ENCODE measurements around the gene CBFA2T3. TPM values are rescaled to one million over a fixed set of nuclear protein-coding genes. Genes with fewer than 3 reads are reported as not detected.
A peak's percentile ranks its signal among the peaks of the same experiment; 100 is the strongest.

CBFA2T3 gene
- total and polyA plus RNA-seq, 2 of the 8 experiments (the other 6 are each of a cell fraction or from before 2014, with no cell fraction given): 0.51 to 1.3 TPM

- CTCF ChIA-PET (ENCODE audit: partially characterized antibody): no interaction called here
- no peak for TF ChIP-seq ATF3 (IDR thresholded peaks at IDR 0.05; ENCODE audit: insufficient read depth, low read depth, low read length)
- TF ChIP-seq RNF2 (IDR thresholded peaks at IDR 0.05; ENCODE audit: borderline replicate concordance, low read depth, low read length, missing control alignments, poor library complexity, severe bottlenecking): no peak
- no peak for TF ChIP-seq CHD1 (IDR thresholded peaks at IDR 0.05; ENCODE audit: low read depth, low read length)
- no peak for TF ChIP-seq SAP30 (IDR thresholded peaks at IDR 0.05; ENCODE audit: insufficient read depth, insufficient replicate concordance, low read length)
- no peak for TF ChIP-seq MAX (IDR thresholded peaks at IDR 0.05)
- TF ChIP-seq CHD2 (IDR thresholded peaks at IDR 0.05; ENCODE audit: low read length): no peak
- TF ChIP-seq EGR1 (IDR thresholded peaks at IDR 0.05; ENCODE audit: borderline replicate concordance, low read depth, low read length): no peak
- no peak for TF ChIP-seq RXRA (IDR thresholded peaks at IDR 0.05; ENCODE audit: insufficient read depth, low read depth, low read length)
- TF ChIP-seq BRCA1 (IDR thresholded peaks at IDR 0.05; ENCODE audit: low read depth, low read length): no peak
- no peak for TF ChIP-seq EP300 (IDR thresholded peaks at IDR 0.05; ENCODE audit: borderline replicate concordance in 1 of 2, low read depth in 2 of 2, low read length in 2 of 2)
- no peak for TF ChIP-seq KDM5A (IDR thresholded peaks at IDR 0.05; ENCODE audit: low read length)
Observed at GRCh38 chr16:88938119-88938776, 38.8 kb downstream of the CBFA2T3 start.

More at GRCh38 chr16:88938119-88938776, 38.8 kb downstream of the CBFA2T3 start:
- Histone ChIP-seq H2AFZ (ENCODE audit: low read length) (no peak overlapping the region), H3K79me1 (ENCODE audit: low read depth, low read length) (no peaks in the 10 kb centered on the region), H3K4me1 (replicated peaks in 1 of 4; ENCODE audit: control insufficient read depth in 3 of 4, insufficient read depth in 4 of 4, low read length in 3 of 4) (peaks cover 0 to 7% (median 4%) of the 10 kb centered on the region in 4 experiments; a peak in 4 of 7 replicates), H3K9me3 (ENCODE audit: insufficient read depth in 2 of 2, low read depth in 1 of 2, low read length in 1 of 2) (no peaks in the 10 kb centered on the region), H3K4me2 (ENCODE audit: insufficient read depth in 1 of 2, low read depth in 2 of 2, low read length in 2 of 2) (no peak overlapping the region), H3K23me2 (ENCODE audit: low read depth, low read length) (peaks cover 8% of the 10 kb centered on the region; the same call in 1 of the 2 replicates), H2BK20ac (ENCODE audit: low read length) (no peak overlapping the region), H2BK15ac (ENCODE audit: low read length) (no peak overlapping the region), H4K20me1 (replicated peaks in 1 of 2; ENCODE audit: control insufficient read depth in 1 of 2, insufficient read depth in 2 of 2, low read length in 2 of 2) (peaks cover 3 to 4% of the 10 kb centered on the region in 2 experiments), H2BK120ac (replicated peaks; ENCODE audit: low read depth, low read length) (no peak overlapping the region), H3K14ac (ENCODE audit: insufficient read length) (no peak overlapping the region), H4K91ac (replicated peaks; ENCODE audit: insufficient read length, low read length) (no peak overlapping the region), H2AK5ac (ENCODE audit: low read depth, low read length) (no peak overlapping the region), H3K4ac (replicated peaks; ENCODE audit: insufficient read length, low read depth, low read length) (no peak overlapping the region), H3K56ac (replicated peaks; ENCODE audit: insufficient read length, low read depth, low read length) (no peak overlapping the region), H3K27ac (ENCODE audit: low read depth, low read length) (no peak overlapping the region), H3K4me3 (ENCODE audit: extremely low read depth in 1 of 4, insufficient read depth in 2 of 4, low read depth in 3 of 4, low read length in 4 of 4) (no peak overlapping the region), H3K36me3 (ENCODE audit: control insufficient read depth in 2 of 4, insufficient read depth in 4 of 4, low read length in 3 of 4) (peaks cover 0 to 6% (median 0%) of the 10 kb centered on the region in 4 experiments; a peak in 1 of 8 replicates), H2BK12ac (ENCODE audit: low read depth, low read length) (peak overlapping the region; percentile 68; the same call in 1 of the 2 replicates), H3K27me3 (replicated peaks in 1 of 4; ENCODE audit: control insufficient read depth in 3 of 4, extremely low read depth in 1 of 4, insufficient read depth in 3 of 4, low read length in 3 of 4) (peaks cover 14 to 29% (median 28%) of the 10 kb centered on the region in 4 experiments; a peak in 6 of 7 replicates), H4K5ac (ENCODE audit: insufficient read length, low read depth, low read length) (no peak overlapping the region), H3K18ac (ENCODE audit: extremely low read depth, low read length) (no peak overlapping the region), H3K79me2 (ENCODE audit: control insufficient read depth in 1 of 2, insufficient read depth in 2 of 2, low read length in 2 of 2) (no peaks in the 10 kb centered on the region), H2BK5ac (ENCODE audit: low read depth, low read length) (no peak overlapping the region), H4K8ac (ENCODE audit: extremely low read depth, insufficient read depth, low read length) (no peak overlapping the region), H3K23ac (ENCODE audit: insufficient read length) (no peak overlapping the region), H3K9ac (replicated peaks in 1 of 4; ENCODE audit: extremely low read depth in 1 of 4, low read depth in 3 of 4, low read length in 3 of 4) (no peak overlapping the region)
- POLR2A ChIA-PET (ENCODE audit: partially characterized antibody): no interaction called here
- WGBS, 2 experiments (ENCODE audit: extremely low coverage in 1 of 2, insufficient coverage in 1 of 2, insufficient read length in 1 of 2, insufficient replicate concordance in 2 of 2, low coverage in 1 of 2, low lambda C conversion rate in 2 of 2, missing lambda C conversion rate in 1 of 2): 92% methylated on average over 31 of the region's 32 CpGs; no CpG with 5 or more reads in 1 of the 2 experiments
- DNase-seq (ENCODE audit: low read depth in 1 of 2, low spot score in 2 of 2): no peak
- FAIRE-seq: no peak
